ENCODE results near the gene PKP2. TPM values are rescaled to one million over a fixed set of nuclear protein-coding genes. Genes with fewer than 3 reads are reported as not detected.
"Not testable (repeated sequence)": the region's sequence is repeated elsewhere in the genome, so short reads cannot be mapped to it uniquely, and the experiment has no call there.

Gene PKP2
- total RNA-seq, 2 experiments from 2014 or later = not detected

- Histone ChIP-seq H3K79me2 (ENCODE audit: insufficient read depth, low read depth, low read length) (no peaks in the 10 kb centered on the region), H3K27ac (ENCODE audit: low read depth, low read length, poor library complexity, severe bottlenecking) (no peak overlapping the region), H4K20me1 (ENCODE audit: insufficient read depth, low read length) (no peaks in the 10 kb centered on the region), H3K9me3 (ENCODE audit: low read length) (no peaks in the 10 kb centered on the region), H3K4me3 (ENCODE audit: low read depth, low read length, poor library complexity, severe bottlenecking) (no peak overlapping the region), H3K4me1 (ENCODE audit: insufficient read depth, low read length, poor library complexity, severe bottlenecking) (no peaks in the 10 kb centered on the region), H3K4me2 (ENCODE audit: low read length) (no peak overlapping the region), H3K36me3 (ENCODE audit: insufficient read depth, low read length) (no peaks in the 10 kb centered on the region), H3K9me2 (ENCODE audit: insufficient read depth, low read length) (no peaks in the 10 kb centered on the region), H2AFZ (ENCODE audit: low read length) (no peak overlapping the region)
- TF ChIP-seq EZH2phosphoT487 (IDR thresholded peaks at IDR 0.05; ENCODE audit: borderline replicate concordance, low read depth, low read length) (no peak), CTCF (conservative IDR thresholded peaks at IDR 0.05; ENCODE audit: low read length) (no peak)
- BruUV-seq (replicated peaks) = no TSS peak
- ChIA-PET CTCF (ENCODE audit: unreplicated experiment) (no interaction called here), POLR2A (no interaction called here)
- intact Hi-C loops (cut with micrococcal nuclease; ENCODE audit: unreplicated experiment) = no loop called here
- no peak for DNase-seq (ENCODE audit: low spot score)
Measured at GRCh38 chr12:32863128-32863527, 33.4 kb downstream of the PKP2 start.

DNA sequence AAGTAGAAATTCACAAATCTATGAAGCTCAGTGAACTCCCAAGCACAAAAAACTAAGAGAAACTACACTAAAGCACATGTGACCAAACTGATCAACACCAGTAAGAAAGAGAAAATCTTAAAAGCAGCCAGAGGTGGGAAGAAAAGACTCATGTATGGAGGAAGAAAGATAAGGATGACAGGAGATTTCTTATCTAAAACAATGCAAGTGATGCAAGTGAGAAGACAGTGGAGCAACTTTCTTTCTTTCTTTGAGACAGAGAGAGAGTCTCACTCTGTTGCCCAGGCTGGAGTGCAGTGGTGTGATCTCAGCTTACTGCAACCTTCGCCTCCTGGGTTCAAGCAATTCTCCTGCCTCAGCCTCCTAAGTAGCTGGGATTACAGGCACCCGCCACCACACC is 34.9 kb downstream of the PKP2 start:
- intact Hi-C loops (cut with micrococcal nuclease; ENCODE audit: unreplicated experiment); H3K9me2 ChIP-seq (ENCODE audit: insufficient read depth, low read length); H2AFZ ChIP-seq (ENCODE audit: low read length); H3K9me3 ChIP-seq (ENCODE audit: low read length); H3K4me3 ChIP-seq (ENCODE audit: low read depth, low read length, poor library complexity, severe bottlenecking); H3K4me2 ChIP-seq (ENCODE audit: low read length); CTCF ChIA-PET (ENCODE audit: unreplicated experiment); H3K79me2 ChIP-seq (ENCODE audit: insufficient read depth, low read depth, low read length); H3K36me3 ChIP-seq (ENCODE audit: insufficient read depth, low read length); H3K27ac ChIP-seq (ENCODE audit: low read depth, low read length, poor library complexity, severe bottlenecking); DNase-seq (ENCODE audit: low spot score); BruUV-seq (replicated peaks); H4K20me1 ChIP-seq (ENCODE audit: insufficient read depth, low read length); H3K4me1 ChIP-seq (ENCODE audit: insufficient read depth, low read length, poor library complexity, severe bottlenecking): not testable (repeated sequence)
- POLR2A ChIA-PET = interaction anchor here (1.0 kb wide), 1 partner anchor 21 kb away, joined by 3 read pairs; no protein-coding TSS in a partner anchor

- no peak overlapping the region for H3K4me2 ChIP-seq (ENCODE audit: low read length)
- H3K36me3 ChIP-seq (ENCODE audit: insufficient read depth, low read length) = no peaks in the 10 kb centered on the region
- no peaks in the 10 kb centered on the region for H3K9me3 ChIP-seq (ENCODE audit: low read length)
- no peak overlapping the region for H2AFZ ChIP-seq (ENCODE audit: low read length)
- no peaks in the 10 kb centered on the region for H4K20me1 ChIP-seq (ENCODE audit: insufficient read depth, low read length)
- no peak overlapping the region for H3K4me3 ChIP-seq (ENCODE audit: low read depth, low read length, poor library complexity, severe bottlenecking)
- no peaks in the 10 kb centered on the region for H3K79me2 ChIP-seq (ENCODE audit: insufficient read depth, low read depth, low read length)
- H3K27ac ChIP-seq (ENCODE audit: low read depth, low read length, poor library complexity, severe bottlenecking) = no peak overlapping the region
- CTCF ChIA-PET (ENCODE audit: unreplicated experiment) = no interaction called here
- TF ChIP-seq CTCF (conservative IDR thresholded peaks at IDR 0.05; ENCODE audit: low read length) = no peak
- BruUV-seq (replicated peaks) = no TSS peak
- POLR2A ChIA-PET = interaction anchor here (4.0 kb wide), 1 partner anchor 16 kb away, joined by 10 read pairs; no protein-coding TSS in a partner anchor
- DNase-seq (ENCODE audit: low spot score) = no peak
- intact Hi-C loops (cut with micrococcal nuclease; ENCODE audit: unreplicated experiment) = no loop called here
- H3K4me1 ChIP-seq (ENCODE audit: insufficient read depth, low read length, poor library complexity, severe bottlenecking) = no peaks in the 10 kb centered on the region
- H3K9me2 ChIP-seq (ENCODE audit: insufficient read depth, low read length) = no peaks in the 10 kb centered on the region
Measured at GRCh38 chr12:32860192-32860591, 36.4 kb downstream of the PKP2 start.

Measured in OCI-LY7 (cell line).